ENCODE data around the gene INSIG1. TPM values are rescaled to one million over a fixed set of nuclear protein-coding genes. Genes with fewer than 3 reads are reported as not detected.

INSIG1 gene
- total and polyA plus RNA-seq, 2 experiments from 2014 or later, result 70.3 to 131 TPM

DNA sequence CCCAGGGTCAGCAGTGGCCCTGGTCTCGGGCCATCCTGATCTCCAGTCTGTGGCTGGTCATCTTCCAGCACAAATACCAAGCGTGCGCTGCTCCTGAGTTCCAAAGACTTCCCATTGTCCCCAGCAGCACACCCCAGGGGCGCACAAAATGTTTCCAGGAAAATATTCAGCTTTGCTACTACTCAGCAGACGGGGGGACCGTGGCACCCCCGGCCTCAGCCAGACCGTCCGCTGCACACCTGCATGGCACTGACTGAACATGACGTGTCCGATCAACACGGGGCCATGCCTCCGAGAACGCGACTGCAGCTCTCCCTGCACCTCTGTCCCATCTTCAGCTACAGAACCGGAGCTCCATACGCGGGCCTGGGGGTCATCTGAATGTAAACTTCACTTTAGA is 9.6 kb upstream of the INSIG1 start:
- Histone ChIP-seq H3K79me2 (replicated peaks; ENCODE audit: insufficient read depth) (no peaks in the 10 kb centered on the region), H3K4me2 (no peak overlapping the region), H3K36me3 (ENCODE audit: insufficient read depth) (no peaks in the 10 kb centered on the region), H3K27me3 (ENCODE audit: insufficient read depth) (no peaks in the 10 kb centered on the region), H3K9me2 (ENCODE audit: insufficient read depth) (no peaks in the 10 kb centered on the region), H3K27ac (ENCODE audit: low read depth) (no peak overlapping the region), H3F3A (replicated peaks; ENCODE audit: low read depth) (no peaks in the 10 kb centered on the region), H3K4me1 (ENCODE audit: insufficient read depth) (no peaks in the 10 kb centered on the region), H4K20me1 (replicated peaks; ENCODE audit: insufficient read depth) (no peaks in the 10 kb centered on the region), H3K4me3 (no peak overlapping the region), H2AFZ (no peak overlapping the region)
- Mint-ChIP-seq H3K27ac (no peak overlapping the region), H3K36me3 (ENCODE audit: low read depth) (no peaks in the 10 kb centered on the region), H3K4me3 (no peak overlapping the region), H3K4me1 (no peaks in the 10 kb centered on the region), H3K27me3 (ENCODE audit: insufficient read depth, low read depth, poor library complexity) (peaks cover 6% of the 10 kb centered on the region), H3K9me3 (peaks cover 3% of the 10 kb centered on the region; the same call in 2 of the 3 replicates)
- ATAC-seq (no peak), DNase-seq (ENCODE audit: low spot score) (no peak)
- TF ChIP-seq STAT1 (IDR thresholded peaks at IDR 0.05; ENCODE audit: unreplicated experiment) (no peak), CREB1 (CRISPR knock-in tag; IDR thresholded peaks at IDR 0.05; ENCODE audit: low read depth) (no peak), EZH2 (IDR thresholded peaks at IDR 0.05; ENCODE audit: low read depth, unreplicated experiment) (no peak), POLR2AphosphoS5 (IDR thresholded peaks at IDR 0.05; ENCODE audit: low read depth) (no peak), ZNF331 (CRISPR knock-in tag; IDR thresholded peaks at IDR 0.05; ENCODE audit: low read depth) (no peak), JUNB (IDR thresholded peaks at IDR 0.05; ENCODE audit: unreplicated experiment) (no peak), NANOG (IDR thresholded peaks at IDR 0.05; ENCODE audit: borderline replicate concordance) (no peak)
- TF ChIP-seq, protein P1, sequence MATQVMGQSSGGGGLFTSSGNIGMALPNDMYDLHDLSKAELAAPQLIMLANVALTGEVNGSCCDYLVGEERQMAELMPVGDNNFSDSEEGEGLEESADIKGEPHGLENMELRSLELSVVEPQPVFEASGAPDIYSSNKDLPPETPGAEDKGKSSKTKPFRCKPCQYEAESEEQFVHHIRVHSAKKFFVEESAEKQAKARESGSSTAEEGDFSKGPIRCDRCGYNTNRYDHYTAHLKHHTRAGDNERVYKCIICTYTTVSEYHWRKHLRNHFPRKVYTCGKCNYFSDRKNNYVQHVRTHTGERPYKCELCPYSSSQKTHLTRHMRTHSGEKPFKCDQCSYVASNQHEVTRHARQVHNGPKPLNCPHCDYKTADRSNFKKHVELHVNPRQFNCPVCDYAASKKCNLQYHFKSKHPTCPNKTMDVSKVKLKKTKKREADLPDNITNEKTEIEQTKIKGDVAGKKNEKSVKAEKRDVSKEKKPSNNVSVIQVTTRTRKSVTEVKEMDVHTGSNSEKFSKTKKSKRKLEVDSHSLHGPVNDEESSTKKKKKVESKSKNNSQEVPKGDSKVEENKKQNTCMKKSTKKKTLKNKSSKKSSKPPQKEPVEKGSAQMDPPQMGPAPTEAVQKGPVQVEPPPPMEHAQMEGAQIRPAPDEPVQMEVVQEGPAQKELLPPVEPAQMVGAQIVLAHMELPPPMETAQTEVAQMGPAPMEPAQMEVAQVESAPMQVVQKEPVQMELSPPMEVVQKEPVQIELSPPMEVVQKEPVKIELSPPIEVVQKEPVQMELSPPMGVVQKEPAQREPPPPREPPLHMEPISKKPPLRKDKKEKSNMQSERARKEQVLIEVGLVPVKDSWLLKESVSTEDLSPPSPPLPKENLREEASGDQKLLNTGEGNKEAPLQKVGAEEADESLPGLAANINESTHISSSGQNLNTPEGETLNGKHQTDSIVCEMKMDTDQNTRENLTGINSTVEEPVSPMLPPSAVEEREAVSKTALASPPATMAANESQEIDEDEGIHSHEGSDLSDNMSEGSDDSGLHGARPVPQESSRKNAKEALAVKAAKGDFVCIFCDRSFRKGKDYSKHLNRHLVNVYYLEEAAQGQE (IDR thresholded peaks at IDR 0.05; ENCODE audit: unreplicated experiment), result no peak
- TF ChIP-seq, protein P2, sequence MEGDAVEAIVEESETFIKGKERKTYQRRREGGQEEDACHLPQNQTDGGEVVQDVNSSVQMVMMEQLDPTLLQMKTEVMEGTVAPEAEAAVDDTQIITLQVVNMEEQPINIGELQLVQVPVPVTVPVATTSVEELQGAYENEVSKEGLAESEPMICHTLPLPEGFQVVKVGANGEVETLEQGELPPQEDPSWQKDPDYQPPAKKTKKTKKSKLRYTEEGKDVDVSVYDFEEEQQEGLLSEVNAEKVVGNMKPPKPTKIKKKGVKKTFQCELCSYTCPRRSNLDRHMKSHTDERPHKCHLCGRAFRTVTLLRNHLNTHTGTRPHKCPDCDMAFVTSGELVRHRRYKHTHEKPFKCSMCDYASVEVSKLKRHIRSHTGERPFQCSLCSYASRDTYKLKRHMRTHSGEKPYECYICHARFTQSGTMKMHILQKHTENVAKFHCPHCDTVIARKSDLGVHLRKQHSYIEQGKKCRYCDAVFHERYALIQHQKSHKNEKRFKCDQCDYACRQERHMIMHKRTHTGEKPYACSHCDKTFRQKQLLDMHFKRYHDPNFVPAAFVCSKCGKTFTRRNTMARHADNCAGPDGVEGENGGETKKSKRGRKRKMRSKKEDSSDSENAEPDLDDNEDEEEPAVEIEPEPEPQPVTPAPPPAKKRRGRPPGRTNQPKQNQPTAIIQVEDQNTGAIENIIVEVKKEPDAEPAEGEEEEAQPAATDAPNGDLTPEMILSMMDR (conservative IDR thresholded peaks at IDR 0.05; ENCODE audit: low read depth in 2 of 2), result no peak

DNA sequence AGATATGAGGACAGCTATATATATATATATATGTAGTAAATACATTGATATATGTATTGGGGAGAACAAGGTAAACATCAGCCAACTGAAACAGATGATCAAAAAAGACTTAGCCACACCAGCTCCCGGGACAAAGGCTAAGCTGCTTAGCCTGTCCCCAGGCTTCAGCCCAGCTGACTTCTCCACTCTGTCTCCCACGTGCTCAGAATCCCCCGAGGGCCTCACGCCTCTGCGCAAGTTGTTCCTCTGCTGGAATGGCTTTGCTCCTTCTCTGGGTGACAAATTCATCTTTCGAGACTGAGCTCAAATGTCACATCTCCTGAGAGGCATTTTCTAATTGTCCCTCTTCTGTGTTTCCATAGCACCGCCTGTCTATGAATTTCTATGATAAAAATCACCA is 8.6 kb upstream of the INSIG1 start:
- no peaks in the 10 kb centered on the region for H3K9me2 ChIP-seq (ENCODE audit: insufficient read depth)
- no peak overlapping the region for H3K4me2 ChIP-seq
- H3K27me3 Mint-ChIP-seq (ENCODE audit: insufficient read depth, low read depth, poor library complexity), result peaks cover 6% of the 10 kb centered on the region
- H3K4me3 Mint-ChIP-seq, result no peak overlapping the region
- H3K27ac ChIP-seq (ENCODE audit: low read depth), result no peak overlapping the region
- H3K4me1 ChIP-seq (ENCODE audit: insufficient read depth), result no peaks in the 10 kb centered on the region
- H3K27me3 ChIP-seq (ENCODE audit: insufficient read depth), result no peaks in the 10 kb centered on the region
- no peak overlapping the region for H3K4me3 ChIP-seq
- no peaks in the 10 kb centered on the region for H3F3A ChIP-seq (replicated peaks; ENCODE audit: low read depth)
- no peak overlapping the region for H2AFZ ChIP-seq
- ATAC-seq (no peak), DNase-seq (ENCODE audit: low spot score) (no peak)
- no peaks in the 10 kb centered on the region for H4K20me1 ChIP-seq (replicated peaks; ENCODE audit: insufficient read depth)
- H3K9me3 Mint-ChIP-seq, result peaks cover 3% of the 10 kb centered on the region; the same call in 2 of the 3 replicates
- no peaks in the 10 kb centered on the region; the same call in 2 of the 3 replicates for H3K36me3 Mint-ChIP-seq (ENCODE audit: low read depth)
- H3K27ac Mint-ChIP-seq, result no peak overlapping the region; the same call in 1 of the 2 replicates
- no peaks in the 10 kb centered on the region for H3K36me3 ChIP-seq (ENCODE audit: insufficient read depth)
- no peaks in the 10 kb centered on the region for H3K79me2 ChIP-seq (replicated peaks; ENCODE audit: insufficient read depth)
- H3K4me1 Mint-ChIP-seq, result no peaks in the 10 kb centered on the region
- TF ChIP-seq, protein P3, sequence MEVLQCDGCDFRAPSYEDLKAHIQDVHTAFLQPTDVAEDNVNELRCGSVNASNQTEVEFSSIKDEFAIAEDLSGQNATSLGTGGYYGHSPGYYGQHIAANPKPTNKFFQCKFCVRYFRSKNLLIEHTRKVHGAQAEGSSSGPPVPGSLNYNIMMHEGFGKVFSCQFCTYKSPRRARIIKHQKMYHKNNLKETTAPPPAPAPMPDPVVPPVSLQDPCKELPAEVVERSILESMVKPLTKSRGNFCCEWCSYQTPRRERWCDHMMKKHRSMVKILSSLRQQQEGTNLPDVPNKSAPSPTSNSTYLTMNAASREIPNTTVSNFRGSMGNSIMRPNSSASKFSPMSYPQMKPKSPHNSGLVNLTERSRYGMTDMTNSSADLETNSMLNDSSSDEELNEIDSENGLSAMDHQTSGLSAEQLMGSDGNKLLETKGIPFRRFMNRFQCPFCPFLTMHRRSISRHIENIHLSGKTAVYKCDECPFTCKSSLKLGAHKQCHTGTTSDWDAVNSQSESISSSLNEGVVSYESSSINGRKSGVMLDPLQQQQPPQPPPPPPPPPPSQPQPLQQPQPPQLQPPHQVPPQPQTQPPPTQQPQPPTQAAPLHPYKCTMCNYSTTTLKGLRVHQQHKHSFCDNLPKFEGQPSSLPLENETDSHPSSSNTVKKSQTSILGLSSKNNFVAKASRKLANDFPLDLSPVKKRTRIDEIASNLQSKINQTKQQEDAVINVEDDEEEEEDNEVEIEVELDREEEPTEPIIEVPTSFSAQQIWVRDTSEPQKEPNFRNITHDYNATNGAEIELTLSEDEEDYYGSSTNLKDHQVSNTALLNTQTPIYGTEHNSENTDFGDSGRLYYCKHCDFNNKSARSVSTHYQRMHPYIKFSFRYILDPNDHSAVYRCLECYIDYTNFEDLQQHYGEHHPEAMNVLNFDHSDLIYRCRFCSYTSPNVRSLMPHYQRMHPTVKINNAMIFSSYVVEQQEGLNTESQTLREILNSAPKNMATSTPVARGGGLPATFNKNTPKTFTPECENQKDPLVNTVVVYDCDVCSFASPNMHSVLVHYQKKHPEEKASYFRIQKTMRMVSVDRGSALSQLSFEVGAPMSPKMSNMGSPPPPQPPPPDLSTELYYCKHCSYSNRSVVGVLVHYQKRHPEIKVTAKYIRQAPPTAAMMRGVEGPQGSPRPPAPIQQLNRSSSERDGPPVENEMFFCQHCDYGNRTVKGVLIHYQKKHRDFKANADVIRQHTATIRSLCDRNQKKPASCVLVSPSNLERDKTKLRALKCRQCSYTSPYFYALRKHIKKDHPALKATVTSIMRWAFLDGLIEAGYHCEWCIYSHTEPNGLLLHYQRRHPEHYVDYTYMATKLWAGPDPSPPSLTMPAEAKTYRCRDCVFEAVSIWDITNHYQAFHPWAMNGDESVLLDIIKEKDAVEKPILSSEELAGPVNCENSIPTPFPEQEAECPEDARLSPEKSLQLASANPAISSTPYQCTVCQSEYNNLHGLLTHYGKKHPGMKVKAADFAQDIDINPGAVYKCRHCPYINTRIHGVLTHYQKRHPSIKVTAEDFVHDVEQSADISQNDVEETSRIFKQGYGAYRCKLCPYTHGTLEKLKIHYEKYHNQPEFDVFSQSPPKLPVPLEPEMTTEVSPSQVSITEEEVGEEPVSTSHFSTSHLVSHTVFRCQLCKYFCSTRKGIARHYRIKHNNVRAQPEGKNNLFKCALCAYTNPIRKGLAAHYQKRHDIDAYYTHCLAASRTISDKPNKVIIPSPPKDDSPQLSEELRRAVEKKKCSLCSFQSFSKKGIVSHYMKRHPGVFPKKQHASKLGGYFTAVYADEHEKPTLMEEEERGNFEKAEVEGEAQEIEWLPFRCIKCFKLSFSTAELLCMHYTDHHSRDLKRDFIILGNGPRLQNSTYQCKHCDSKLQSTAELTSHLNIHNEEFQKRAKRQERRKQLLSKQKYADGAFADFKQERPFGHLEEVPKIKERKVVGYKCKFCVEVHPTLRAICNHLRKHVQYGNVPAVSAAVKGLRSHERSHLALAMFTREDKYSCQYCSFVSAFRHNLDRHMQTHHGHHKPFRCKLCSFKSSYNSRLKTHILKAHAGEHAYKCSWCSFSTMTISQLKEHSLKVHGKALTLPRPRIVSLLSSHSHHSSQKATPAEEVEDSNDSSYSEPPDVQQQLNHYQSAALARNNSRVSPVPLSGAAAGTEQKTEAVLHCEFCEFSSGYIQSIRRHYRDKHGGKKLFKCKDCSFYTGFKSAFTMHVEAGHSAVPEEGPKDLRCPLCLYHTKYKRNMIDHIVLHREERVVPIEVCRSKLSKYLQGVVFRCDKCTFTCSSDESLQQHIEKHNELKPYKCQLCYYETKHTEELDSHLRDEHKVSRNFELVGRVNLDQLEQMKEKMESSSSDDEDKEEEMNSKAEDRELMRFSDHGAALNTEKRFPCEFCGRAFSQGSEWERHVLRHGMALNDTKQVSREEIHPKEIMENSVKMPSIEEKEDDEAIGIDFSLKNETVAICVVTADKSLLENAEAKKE (CRISPR knock-in tag; IDR thresholded peaks at IDR 0.05), result no peak
- TF ChIP-seq CREB1 (CRISPR knock-in tag; IDR thresholded peaks at IDR 0.05; ENCODE audit: low read depth), result no peak
- TF ChIP-seq STAT1 (IDR thresholded peaks at IDR 0.05; ENCODE audit: unreplicated experiment), result no peak
- no peak for TF ChIP-seq POLR2AphosphoS5 (IDR thresholded peaks at IDR 0.05; ENCODE audit: low read depth)

All from GM23338 (cell line).